ENCODE results near the gene MAN1C1.

MAN1C1 gene

DNA sequence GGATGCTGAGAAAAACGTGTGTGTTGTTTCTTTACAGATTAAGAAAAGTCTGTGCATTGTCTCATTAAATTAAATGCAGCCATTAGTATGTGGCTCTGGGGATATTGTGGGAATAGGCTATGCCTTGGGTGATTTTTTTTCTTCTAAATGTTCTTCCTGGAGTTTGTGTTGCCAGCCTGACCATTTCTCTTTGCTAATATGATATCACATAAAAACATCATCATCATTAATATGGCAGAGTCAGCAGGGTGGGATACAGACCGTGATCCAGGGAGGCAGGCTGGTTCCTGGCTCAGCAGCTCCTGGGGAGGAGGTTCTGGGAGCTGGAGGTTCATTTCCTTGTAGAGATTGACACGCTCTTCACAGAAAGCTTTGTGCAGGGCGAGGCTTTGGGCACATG, 122.8 kb downstream of the MAN1C1 start:
- no peak for DNase-seq (ENCODE audit: low read depth)

DNA sequence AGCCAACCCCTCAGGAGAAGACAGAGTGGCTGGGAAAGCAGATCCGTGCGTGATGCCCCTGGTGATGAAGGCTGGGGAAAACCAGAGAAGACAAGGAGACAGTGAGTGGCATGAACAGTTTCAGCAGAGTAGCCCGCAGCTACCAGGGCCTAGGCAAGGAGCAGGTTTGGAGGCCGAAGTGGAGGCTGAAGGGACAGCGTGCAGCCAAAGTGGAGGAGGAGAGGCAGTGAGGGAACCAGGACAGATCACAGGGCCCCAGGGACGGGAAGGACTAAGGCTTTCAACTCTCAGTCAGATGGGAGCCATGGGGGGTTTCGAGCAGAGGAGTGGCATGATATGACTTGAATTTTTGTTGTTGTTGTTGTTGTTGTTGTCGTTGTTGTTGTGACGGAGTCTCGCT, 123.5 kb downstream of the MAN1C1 start:
- no peak for DNase-seq (ENCODE audit: low read depth)

DNA sequence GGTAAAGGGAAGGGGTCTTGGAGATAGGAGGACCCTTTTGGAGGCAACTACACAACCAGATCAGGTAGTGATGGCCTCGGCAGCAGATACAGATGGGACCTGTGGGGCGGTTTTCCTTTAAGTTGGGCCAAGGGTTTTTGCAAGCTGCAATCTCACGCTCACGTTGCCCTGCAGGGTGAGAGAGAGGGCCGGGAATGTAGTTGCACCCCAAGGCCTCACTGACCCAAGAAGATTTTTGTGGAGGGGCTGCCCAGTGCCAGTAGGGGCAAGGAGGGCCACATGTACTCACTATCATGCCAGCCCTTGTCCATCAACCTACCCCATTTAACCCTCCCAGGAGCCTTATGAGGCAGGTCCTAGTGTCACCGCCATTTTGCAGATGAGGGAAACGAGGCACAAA, 125.7 kb downstream of the MAN1C1 start:
- DNase-seq (ENCODE audit: low read depth) = no peak

DNA sequence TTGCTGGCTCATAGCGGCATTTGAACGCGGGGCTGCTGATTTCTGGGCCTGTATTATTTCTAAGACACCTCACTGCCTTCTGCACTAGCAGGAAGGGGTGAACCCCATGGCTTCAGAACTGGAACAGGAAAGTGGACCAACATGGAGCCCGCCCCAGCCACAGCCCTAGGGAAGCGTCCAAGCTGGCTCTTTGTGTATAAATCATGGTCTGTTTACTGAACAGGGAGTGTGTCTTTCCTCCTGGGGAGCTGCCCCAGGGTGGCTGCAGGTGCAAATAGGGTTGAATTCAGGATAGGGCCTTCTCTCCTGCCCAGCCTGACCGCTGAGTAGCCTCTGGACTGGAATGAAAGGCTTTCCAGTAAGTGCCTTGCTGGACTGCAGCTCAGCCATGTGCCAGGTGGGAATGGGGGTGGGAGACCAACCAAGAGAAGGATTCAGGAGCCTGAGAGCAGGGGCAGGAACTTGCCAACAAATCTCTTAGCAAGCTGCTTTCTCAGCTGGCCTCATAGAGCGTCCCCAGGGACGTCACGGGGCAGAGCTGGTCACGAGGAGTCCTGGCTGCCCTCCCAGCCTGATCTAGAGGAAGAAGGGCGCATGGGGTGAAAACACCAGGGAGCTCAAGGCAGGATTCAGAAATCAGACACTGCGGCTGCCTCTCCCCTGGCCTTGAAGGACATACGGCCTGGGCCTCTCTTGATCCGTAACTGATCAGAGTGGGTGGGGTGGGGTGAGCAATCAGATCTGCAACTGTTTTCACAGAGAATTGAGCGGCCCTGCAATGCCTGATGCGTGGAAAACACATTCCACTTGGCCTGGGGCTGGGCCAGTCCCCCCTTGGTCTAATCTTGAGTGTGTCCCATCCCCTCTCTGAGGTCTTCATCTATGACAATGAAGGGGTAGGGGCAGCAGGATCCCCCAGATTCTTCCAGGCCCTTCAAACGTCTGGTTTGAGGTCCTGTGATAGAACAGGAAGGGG, 126.9 kb downstream of the MAN1C1 start:
- no peak for DNase-seq (ENCODE audit: low read depth)

DNA sequence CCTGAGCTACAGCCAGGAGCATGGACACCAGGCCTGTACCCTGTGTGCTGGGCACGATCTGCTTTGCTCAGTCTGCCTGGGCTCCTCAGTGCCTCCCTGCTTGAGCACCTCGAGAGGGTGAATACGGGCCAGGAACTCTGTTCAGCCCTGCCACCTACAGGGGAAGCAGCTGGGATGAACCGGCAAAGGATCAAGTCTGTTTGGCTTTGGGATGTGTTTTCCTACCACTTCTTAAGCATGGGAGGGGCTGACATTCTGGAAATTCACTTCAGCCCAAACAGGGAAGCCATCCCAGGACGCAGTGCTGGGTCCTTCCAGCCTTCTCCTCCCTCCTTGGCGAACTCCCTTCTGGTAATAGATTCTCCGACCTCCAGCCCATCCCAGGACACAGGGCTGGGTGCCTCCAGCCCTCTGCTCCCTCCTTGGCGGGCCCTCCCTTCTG, 127.6 kb downstream of the MAN1C1 start:
- no peak for DNase-seq (ENCODE audit: low read depth)

DNA sequence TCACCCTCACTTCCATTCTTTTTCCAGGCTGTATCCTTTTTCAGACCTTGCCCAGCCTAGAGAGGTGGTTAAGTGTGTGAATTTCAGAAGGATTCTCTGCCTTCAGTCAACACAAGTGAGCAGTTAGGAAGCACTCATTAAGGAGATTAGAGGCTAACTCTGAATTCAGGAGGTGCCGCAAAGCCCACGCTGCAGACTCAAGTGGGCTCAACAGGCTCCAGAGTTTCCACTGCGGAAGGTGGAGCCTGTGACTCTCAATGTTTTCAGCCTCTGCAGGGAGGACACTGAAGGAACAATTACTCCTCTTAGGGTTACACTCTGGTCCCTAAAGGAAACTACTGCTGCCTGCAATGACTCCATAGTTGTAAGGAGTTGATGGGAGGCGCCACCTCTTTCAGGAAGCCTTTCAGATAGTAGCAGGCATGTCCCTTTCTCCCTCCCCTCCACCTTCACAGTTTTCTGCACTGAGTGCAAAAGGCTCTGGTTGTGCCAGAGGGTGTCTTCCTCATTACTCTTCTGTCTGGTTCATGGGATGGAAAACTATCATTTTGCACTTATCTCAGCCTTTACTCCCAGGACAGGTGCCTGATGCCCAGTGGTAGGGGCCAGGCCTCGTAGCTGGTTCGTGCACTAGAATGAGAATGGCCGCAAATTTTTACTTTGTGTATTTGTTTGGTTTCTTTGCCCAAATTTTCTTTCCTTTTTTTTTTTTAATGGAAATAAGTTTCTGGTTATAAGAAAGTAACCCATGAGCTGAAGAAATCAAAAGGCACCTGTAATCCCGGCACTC, 128.2 kb downstream of the MAN1C1 start:
- DNase-seq (ENCODE audit: low read depth) = no peak

DNA sequence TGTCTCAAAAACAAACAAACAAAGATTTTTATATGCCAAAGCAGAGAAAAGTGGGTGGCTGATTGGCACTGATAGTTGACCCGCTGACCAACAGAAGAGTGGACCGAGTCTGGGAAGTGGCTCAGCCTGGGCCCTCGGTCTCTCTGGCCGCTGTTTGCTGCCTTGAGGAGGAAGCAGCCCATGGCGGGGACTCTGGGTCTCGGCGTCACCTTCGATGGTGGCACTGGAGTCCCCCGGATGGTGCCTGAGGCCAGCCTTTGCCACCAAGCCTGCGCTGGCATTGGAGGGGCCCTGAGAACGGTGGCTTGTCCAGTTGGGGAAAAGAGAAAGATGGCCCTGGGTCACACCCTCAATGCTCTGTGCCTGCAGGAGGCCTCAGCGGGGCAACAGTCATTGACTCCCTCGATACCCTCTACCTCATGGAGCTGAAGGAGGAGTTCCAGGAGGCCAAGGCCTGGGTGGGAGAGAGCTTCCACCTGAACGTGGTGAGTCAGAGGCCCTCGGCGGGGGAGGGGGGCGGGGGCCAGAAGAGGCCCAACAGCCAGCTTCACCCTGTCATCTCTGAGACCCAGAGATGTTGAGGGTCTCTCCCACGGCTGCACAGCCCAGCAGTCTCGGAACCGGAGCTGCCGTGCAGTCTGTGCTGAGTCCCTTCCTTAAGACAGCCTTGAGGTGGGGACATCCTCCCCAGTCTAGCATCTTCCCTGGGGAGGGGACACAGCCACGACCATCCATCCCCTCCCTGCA, 129.9 kb downstream of the MAN1C1 start:
- DNase-seq (ENCODE audit: low read depth) = no peak

DNA sequence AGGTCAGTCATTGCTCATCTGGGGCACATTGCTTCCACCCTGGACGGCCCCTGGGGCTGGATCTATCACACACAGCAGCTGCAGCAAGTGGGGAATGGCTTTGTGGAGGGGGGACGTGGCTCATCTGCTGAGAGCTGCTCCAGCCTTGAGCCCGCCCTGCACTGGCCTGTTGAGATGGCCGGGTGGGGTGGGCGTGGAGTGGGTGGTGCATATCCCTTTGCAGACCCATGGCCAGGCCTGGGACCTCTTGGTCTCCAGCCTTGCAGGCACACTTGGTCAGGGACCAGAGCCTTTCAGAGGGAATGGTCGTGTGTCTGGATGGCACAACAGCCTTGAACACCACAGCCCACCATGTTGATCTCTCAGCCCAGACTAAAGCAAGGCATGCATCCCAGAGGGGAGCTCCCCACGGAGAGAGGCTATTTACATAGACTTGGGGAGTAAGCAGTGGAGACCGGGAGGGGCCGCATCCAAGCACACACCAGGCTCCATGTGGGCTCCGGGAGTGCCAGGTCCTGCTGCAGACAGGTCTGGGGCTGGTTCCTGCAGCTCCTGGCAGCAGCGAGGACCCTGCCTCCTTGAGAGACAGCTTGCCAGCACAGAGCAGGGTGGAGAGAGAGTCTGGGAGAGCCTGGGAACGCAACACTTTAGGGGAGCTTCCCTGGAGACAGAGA, 130.6 kb downstream of the MAN1C1 start:
- DNase-seq (ENCODE audit: low read depth) = no peak

DNA sequence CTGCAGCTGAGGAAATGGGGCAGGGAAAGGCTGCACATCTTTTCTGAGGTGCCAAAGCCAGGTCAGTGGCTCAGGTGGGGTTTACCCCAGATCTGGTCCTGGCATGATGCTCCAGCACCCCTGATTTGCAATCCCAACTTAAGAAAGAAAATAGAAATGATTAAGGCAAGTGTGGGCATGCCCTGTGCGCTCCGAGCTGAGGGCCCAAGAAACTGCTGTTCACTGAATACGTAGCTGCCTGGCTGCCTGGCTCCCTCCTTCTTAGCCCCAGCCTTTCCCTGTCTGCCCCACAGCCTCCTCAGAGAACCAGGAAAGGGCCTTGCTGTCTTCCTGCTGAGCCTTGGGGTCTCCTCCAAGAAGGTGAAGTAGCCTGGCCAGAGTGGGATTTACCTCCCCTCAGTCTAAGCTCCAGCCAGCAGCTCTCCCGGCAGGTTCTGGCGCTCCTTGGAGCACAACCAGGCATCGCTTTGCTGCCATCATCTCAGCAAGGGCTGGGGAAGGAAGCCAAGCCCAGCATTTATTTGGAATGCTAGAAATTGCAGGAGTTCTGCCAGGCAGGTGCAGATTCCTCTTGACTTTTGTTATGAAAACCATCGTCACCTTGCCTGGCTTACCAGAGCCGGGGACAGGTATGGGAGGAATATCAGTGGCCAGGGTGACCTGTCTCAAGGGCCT, 132.1 kb downstream of the MAN1C1 start:
- no peak for DNase-seq (ENCODE audit: low read depth)

DNA sequence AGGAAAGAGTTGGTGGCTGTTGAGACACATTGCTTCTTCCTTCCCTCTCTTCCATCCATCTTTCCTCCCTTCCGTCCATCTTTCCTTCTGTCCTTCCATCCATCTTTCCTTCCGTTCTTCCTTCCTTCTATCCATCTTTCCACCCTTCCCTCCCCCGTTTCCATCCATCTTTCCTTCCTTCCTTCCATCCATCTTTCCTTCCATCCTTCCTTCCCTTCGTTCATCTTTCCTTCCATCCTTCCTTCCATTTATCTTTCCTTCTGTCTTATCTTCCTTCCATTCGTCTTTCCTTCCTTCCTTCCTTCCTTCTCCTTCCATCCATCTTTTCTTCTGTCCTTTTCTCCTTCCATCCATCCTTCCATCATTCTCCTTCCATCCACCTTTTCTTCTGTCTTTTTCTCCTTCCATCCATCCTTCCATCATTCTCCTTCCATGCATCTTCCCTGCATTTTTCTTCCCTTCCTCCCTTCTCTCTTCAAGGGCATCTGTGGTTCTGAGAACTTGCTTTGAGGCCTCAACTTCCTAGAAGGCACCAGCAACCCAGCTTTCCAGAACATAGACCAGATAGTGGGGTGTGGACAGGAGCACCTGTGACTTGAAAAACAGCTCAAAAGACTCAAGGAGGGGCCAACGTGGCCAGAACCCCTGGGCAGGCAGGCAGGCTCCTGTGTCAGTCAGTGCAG, 134.5 kb downstream of the MAN1C1 start:
- no peak for DNase-seq (ENCODE audit: low read depth)

DNA sequence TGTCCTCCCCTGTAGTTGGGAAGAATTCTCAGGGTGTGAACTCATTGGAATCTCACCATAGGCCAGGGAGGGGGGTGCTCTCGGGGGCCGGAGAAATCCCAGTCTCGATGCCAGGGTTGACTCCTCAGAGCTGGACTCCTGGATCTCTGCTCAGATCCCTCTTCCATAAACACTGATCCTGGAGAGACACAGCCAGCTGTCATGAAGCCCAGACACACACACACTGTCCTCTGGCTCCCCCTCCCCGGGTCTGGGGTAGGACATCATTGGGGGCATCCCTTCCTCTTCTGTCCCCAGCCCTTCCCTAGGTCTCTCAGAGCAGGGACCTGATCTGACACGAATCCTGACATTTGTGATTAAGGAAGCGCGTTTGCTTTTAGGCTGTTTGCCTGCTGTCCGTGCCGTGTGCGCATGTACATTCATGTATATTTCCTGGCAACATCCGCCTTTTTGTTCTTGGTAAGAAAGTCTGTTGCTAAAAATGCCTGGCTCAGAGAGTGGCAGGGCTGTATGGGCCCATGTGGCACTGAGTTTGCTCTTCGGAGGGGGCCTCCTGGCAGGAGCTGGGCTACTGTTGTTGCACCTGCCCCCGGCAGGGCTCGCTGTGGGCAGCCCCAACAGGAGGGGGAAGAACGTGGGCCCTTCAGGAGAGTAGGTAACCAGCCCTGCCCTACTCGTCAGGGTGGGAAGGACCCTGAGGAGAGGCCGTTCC, 138.0 kb downstream of the MAN1C1 start:
- DNase-seq (ENCODE audit: low read depth) = no peak

DNA sequence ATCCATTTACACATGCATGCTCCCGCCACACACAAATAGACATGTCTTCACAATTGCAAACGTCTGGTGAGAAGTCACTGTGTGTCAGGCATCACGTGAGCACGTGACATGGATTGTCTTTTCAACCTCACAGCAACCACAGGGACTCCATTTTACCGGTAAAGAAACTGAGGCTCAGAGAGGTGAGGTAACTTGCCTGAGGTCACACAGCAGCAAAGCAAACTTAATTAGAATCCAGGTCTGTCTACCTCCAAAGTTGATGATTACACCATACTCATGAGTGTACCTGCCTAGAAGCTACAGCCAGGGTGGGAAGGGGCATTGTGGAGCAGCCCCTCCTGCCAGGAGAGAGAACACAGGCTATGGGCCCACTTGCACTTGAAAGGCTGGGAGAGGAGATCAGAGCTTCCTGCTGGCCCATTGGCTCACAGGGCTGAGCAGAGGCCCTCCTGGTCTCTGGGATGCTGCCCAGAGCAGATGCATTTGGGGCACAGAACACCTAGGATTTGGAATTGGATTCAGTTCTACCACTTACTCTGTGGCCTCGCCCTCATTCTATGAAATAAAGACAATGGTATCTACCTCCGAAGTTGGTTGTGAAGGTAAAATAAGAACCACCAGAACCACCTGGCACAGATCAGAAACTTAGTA, 139.0 kb downstream of the MAN1C1 start:
- no peak for DNase-seq (ENCODE audit: low read depth)

DNA sequence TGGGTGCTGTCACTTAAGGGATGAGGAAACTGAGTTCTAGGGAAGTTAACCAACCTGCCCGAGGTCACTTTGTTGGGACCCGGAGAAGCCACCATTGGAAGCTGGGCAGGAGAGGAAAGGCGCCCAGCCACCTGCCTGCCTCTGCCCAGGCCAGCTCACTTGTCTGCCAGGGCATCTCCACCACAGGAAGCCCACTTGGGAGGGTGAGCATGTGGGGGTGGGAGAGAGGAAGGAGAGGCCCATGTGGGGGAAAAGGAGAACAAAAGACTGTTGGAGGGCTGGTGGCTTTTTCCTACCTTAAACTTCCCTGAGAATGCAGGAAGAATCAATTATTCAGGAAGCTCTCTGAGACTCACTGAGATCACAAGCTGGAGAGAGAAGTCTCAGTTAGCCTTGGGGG, 139.6 kb downstream of the MAN1C1 start:
- DNase-seq (ENCODE audit: low read depth) = no peak

DNA sequence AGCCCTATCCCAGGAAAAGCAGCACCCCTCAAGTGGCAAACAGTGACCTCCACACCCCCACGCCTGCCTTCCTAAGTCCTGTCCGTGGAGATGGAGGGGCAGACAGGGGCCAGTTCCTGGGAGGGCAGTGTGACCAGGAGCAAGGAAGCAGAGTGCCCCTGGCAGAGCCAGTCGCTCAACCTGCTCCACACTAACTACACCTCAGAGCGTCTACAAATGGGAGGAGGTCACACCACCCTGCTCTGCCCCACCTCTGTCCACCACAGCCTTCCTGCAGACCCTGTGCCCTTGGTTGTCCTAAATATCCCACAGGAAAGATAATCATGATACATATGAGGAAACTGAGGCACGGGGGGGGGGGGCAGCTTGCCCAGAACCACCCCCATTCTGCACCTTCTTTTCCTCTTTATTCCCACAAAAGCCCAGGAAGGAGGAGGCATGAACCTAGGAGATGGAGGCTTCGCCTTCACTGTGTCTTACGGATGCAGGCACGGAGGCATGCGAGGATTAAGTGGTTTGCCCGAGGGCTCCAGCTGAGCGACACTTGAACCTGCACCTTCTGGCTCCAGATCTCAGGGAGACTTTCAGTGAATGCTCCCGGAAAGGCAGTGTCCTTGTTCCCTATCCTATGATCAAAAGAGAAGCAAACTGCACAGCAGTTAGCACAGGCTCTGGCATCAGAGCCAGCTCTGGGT, 140.7 kb downstream of the MAN1C1 start:
- DNase-seq (ENCODE audit: low read depth) = no peak

DNA sequence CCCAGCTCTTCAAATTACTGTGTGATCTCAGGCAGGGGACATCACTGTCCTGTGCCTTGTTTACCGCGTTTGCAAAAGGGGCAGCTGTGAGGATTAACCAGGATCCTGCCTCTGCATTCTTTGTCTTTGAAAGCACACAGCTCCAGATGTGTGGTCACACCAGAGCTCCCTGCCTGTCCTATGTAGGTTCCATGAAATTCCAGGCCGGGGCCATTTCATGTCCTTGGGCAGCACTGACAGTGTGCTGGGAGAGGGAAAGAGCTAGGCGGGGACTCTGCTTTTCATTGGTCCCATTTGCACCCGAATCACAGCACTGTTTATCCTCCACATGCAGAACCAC, 141.2 kb downstream of the MAN1C1 start:
- no peak for DNase-seq (ENCODE audit: low read depth)

DNA sequence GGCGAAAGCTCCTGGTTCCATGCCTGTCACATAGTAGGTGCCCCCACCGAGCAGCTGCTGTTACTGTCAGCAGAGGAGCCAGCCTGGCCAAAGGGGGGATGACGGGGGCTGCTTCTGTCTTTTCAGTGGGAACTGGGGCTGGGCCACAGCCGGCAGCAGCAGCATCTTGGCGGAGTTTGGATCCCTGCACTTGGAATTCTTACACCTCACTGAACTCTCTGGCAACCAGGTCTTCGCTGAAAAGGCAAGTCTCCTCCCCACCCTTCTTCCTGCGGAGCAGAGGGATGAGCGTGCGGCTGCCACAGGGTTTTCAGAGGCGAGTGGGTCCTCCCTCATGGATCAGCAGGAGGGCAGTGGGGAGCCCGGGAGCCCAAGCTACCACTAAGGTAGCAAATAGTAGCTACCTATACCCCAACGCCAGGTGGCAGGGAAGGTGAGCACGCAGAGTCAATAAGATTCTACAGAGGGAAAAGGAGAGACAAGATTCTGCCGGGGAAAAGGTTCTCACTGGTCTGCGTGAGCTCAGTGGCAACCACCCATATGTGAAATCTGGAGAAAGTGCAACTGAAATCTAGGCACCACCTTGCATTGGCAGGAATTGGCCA, 142.0 kb downstream of the MAN1C1 start:
- DNase-seq (ENCODE audit: low read depth) = no peak

DNA sequence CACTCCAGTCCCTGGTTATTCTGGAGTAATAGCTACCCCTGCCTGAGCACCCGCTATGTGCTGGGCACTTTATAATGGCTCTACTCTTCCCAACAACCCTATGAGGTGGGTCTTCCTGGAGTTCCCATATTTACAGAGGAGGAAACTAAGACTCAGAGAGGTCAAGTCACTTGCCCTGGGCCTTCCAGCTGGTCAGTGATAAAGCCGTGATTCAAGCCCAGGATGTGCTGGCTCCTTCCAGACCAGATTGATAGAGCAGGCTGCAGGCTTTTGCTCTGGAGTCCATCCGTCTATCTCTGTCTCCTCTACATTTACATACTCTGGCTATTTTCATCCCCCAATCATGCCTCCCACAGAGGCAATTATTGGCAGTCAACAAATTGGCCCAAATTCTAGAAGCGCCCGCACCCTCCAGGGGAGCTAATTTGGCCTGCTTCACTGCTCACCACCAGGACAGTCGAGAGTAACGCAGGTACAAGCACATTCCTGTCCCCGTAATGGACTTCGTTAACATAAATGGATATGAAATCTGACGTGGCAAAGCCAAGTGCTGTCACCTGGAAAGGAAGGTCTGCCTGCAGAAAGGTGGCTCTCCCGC, 143.6 kb downstream of the MAN1C1 start:
- DNase-seq (ENCODE audit: low read depth) = no peak

DNA sequence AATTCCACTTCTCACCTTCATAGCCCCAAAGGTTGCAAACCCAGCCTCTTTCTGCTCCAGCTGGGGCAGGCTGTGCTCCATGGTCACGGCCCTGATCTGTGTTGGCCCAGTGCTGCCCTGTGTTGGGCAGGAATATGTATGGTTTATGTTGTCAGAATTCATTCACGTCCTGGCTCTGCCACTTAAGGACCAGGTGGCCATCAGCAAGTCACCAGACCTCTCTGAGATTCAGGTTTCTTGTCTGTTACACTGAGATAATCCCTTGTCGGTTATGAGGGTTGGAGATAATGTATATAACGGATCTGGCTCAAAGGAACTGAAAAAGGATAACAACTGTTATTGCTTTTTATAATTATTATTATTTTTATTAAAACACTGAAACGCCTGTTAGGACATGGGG, 144.3 kb downstream of the MAN1C1 start:
- no peak for DNase-seq (ENCODE audit: low read depth)

All from non-pigmented ciliary epithelial cell (primary cell).